GM12878 (cell line): ENCODE results near the gene MCEMP1. TPM values are rescaled to one million over a fixed set of nuclear protein-coding genes. Genes with fewer than 3 reads are reported as not detected.

ENCODE experiments used
- ATAC-seq: fragments of 200-7000 bp; cut with Tn5 transposase; 3 replicates; pipeline ENCODE4 v1.9.1; 2020; ENCODE audit warnings: mild to moderate bottlenecking, moderate library complexity
- BruUV-seq: library from RNA; stranded (reverse); fragments of 400-500 nt; replicated peaks from 2 replicates; lab custom pipeline; 2021; lab: Mats Ljungman, UMichigan
- CTCF ChIA-PET: fragments of 300-600 bp; sonication (Branson Sonifier 250); formaldehyde crosslinking; extraction: SDS; loops from one replicate; lab custom pipeline; 2021; ENCODE audit warnings: inconsistent platforms; lab: Yijun Ruan, JAX
- POLR2A ChIA-PET: fragments of 350-600 bp; formaldehyde crosslinking; extraction: SDS; loops from one replicate; lab custom pipeline; 2021; ENCODE audit warnings: inconsistent platforms; lab: Charles Lee
- RAD21 ChIA-PET: fragments of 300-600 bp; sonication (Branson Sonifier 250); formaldehyde crosslinking; loops from one replicate; lab custom pipeline; 2023; ENCODE audit warnings: antibody characterized with exemption; ENCODE audit not compliant: unreplicated experiment; lab: Charles Lee
- SMC1A ChIA-PET: fragments of 300-600 bp; sonication (Branson Sonifier 250); formaldehyde crosslinking; loops from one replicate; lab custom pipeline; 2023; ENCODE audit not compliant: unreplicated experiment, uncharacterized antibody; lab: Charles Lee
- DNase-seq: peaks from one replicate; pipeline ENCODE4 v3.0.0-alpha.2; 2011; ENCODE audit warnings: low read depth, low spot score
- FAIRE-seq: peaks from 3 replicates; lab custom pipeline; 2011; peaks lifted over from hg19 to GRCh38; lab: Jason Lieb, UNC
- H2AFZ ChIP-seq: 2 replicates; pipeline ENCODE4 v1.6.0; 2011; ENCODE audit warnings: low read depth, low read length, control low read depth; ENCODE audit not compliant: control insufficient read depth
- H3K27ac ChIP-seq: 2 replicates; pipeline ENCODE4 v1.5.1; 2011; ENCODE audit warnings: control low read depth; ENCODE audit not compliant: control insufficient read depth, insufficient read depth
- H3K27me3 ChIP-seq, 2 experiments: replicated peaks in 1 of 2; 2 replicates each; pipeline versions ENCODE4 v1.6.0 to v1.6.1; 2011; ENCODE audit warnings: low read length in 1 of 2; ENCODE audit not compliant: control insufficient read depth in 2 of 2, insufficient read depth in 2 of 2
- H3K36me3 ChIP-seq, 2 experiments: 2 replicates each; pipeline ENCODE4 v1.5.1; 2011; ENCODE audit warnings: low read length in 1 of 2; ENCODE audit not compliant: control insufficient read depth in 2 of 2, insufficient read depth in 2 of 2
- H3K4me1 ChIP-seq: 2 replicates; pipeline ENCODE4 v1.6.1; 2011; ENCODE audit warnings: mild to moderate bottlenecking, low read length, moderate library complexity, mixed read lengths; ENCODE audit not compliant: control insufficient read depth, insufficient read depth
- H3K4me2 ChIP-seq: 2 replicates; pipeline ENCODE4 v1.6.0; 2011; ENCODE audit warnings: control low read depth; ENCODE audit not compliant: control insufficient read depth, insufficient read depth
- H3K4me3 ChIP-seq: fragments of 200-600 bp; sonication (generic); 2 replicates; pipeline ENCODE4 v1.5.1; 2016
- H3K79me2 ChIP-seq: 2 replicates; pipeline ENCODE4 v1.6.0; 2011; ENCODE audit warnings: low read length; ENCODE audit not compliant: control insufficient read depth, insufficient read depth
- H3K9ac ChIP-seq: 2 replicates; pipeline ENCODE4 v1.8.0; 2011; ENCODE audit warnings: low read length, control low read depth, mixed read lengths; ENCODE audit not compliant: control insufficient read depth, insufficient read depth
- H3K9me3 ChIP-seq: replicated peaks from 3 replicates; pipeline ENCODE4 v1.5.1; 2011; ENCODE audit warnings: mild to moderate bottlenecking, low read length; ENCODE audit not compliant: control insufficient read depth, insufficient read depth
- H4K20me1 ChIP-seq: 2 replicates; pipeline ENCODE4 v1.6.0; 2011; ENCODE audit not compliant: control insufficient read depth, insufficient read depth
- HCFC1 ChIP-seq: fragments of 150-350 bp; IDR thresholded peaks from 2 replicates; pipeline ENCODE4 v1.6.1; 2014; ENCODE audit warnings: low read length
- POLR2AphosphoS5 ChIP-seq: IDR thresholded peaks from 2 replicates; pipeline ENCODE4 v1.6.1; 2011; ENCODE audit warnings: mild to moderate bottlenecking, low read length, inconsistent platforms
- ZBTB4 ChIP-seq: fragments of 450-650 bp; formaldehyde crosslinking; IDR thresholded peaks from 2 replicates; pipeline ENCODE4 v1.4.0; 2022; ENCODE audit warnings: mild to moderate bottlenecking, moderate library complexity
- WGBS: methylation state at CpG from one replicate; pipeline ENCODE4 v1.1.6; 2016; ENCODE audit warnings: low lambda C conversion rate; ENCODE audit not compliant: insufficient replicate concordance, insufficient coverage; ENCODE audit errors: missing lambda C conversion rate; 5-methylcytosine and 5-hydroxymethylcytosine counted together
- in situ Hi-C: fragments of 300-500 bp; cut with MboI; formaldehyde crosslinking; loops from 9 replicates; pipeline ENCODE4 v1.14.3; 2018; ENCODE audit warnings: mixed read lengths
- intact Hi-C: fragments of 100-400 bp; cut with micrococcal nuclease; formaldehyde crosslinking; loops from one replicate; pipeline ENCODE4 v1.14.2; 2022; ENCODE audit not compliant: unreplicated experiment
- polyA plus RNA-seq, 11 experiments: library from polyadenylated mRNA; depleted of rRNA in 4 of 11; unstranded in 6 of 11; stranded (reverse) in 5 of 11; fragments of >200 nt; fragmentation: Nextera tagmentation in 4 of 11; fragmentation: Illumina TruSeq in 1 of 11; extraction: Ambion mirVana in 4 of 11; extraction: Trizol in 1 of 11; gene quantifications; 1 replicate in 1 of 11; 2 replicates in 10 of 11; pipeline versions ENCODE4 v1.2.1 to v1.2.3, GENCODE V29; 2011 to 2016; ENCODE audit warnings: inconsistent platforms in 2 of 11, missing spikeins in 2 of 11, low read depth in 1 of 11
- total RNA-seq, 4 experiments: library from RNA; depleted of rRNA in 3 of 4; stranded (reverse); fragments of >200 nt in 3 of 4; fragmentation: Illumina TruSeq in 1 of 4; extraction: Trizol in 1 of 4; gene quantifications; 2 replicates each; pipeline versions ENCODE4 v1.2.1 to v1.2.3, GENCODE V29; 2013 to 2021

The MCEMP1 gene
- total and polyA plus RNA-seq, 10 of the 15 experiments (the other 5 are each of a cell fraction or from before 2014, with no cell fraction given): 0.08 to 0.55 (median 0.26) TPM; not detected in 1

GRCh38 chr19:7689165-7689564 lies 12.3 kb downstream of the MCEMP1 start:
- no peak overlapping the region for H3K4me3 ChIP-seq
- ChIA-PET POLR2A (no interaction called here), RAD21 (no interaction called here), CTCF (no interaction called here), SMC1A (no interaction called here)
- FAIRE-seq (no peak), ATAC-seq (no peak), DNase-seq (no peak)
- in situ Hi-C loops (no loop called here), intact Hi-C loops (loop anchor here (10.0 kb wide), 1 partner anchor 216 kb away; the partner anchor contains the start of gene MAP2K7)
- TF ChIP-seq HCFC1 (no peak), ZBTB4 (CRISPR knock-in tag) (no peak), POLR2AphosphoS5 (peak; percentile 45; the same call in 1 of the 2 replicates)
- H3K4me2 ChIP-seq: no peak overlapping the region
- peaks cover 17% of the 10 kb centered on the region for H3K4me1 ChIP-seq
- 84% methylated on average over 23 of the region's 23 CpGs for WGBS
- peaks cover 11 to 27% of the 10 kb centered on the region in 2 experiments; a peak in 3 of 4 replicates for H3K36me3 ChIP-seq
- H4K20me1 ChIP-seq: peaks cover 2% of the 10 kb centered on the region; the same call in 1 of the 2 replicates
- peaks cover 35% of the 10 kb centered on the region for H3K79me2 ChIP-seq
- no peak overlapping the region for H3K9ac ChIP-seq
- peaks cover 5% of the 10 kb centered on the region; the same call in 1 of the 3 replicates for H3K9me3 ChIP-seq
- no peak overlapping the region for H2AFZ ChIP-seq
- BruUV-seq: no TSS peak
- H3K27me3 ChIP-seq: no peaks in the 10 kb centered on the region
- H3K27ac ChIP-seq: no peak overlapping the region
